ENCODE measurements around the gene ATP11A.

DNA sequence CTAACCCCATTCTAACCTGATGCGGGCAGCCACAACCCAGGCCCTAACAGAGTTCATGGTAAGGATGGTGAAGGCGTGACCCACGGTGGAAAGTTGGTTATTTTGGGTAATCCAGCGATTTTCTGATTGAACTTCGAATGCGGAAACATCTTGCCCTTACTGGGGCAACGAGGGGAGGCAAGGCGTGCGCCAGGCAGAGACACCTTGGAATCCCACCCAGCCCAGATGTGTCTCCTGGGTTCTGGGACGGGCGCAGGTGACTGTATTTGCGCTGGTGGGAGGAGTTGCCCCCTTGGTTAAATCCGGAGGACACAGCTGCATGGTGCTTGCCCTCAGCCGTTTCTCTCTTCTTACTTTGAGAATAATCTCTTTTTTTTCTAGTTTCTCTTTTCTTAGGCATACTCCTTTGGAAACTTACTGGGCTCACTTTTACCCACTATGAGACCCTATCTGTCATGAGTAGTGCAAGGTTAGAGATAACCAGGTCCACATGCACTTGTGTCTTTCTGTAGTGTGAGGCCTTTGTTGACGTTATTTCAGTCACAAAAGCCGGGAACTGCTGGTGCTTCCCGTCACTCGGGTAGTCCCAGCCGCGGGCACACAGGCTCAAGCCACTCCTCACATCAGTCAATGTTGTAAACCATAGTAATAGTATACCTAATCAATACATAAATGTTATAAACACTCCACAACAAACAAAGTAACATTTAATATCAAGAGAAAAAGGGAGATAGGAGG lies 81.5 kb downstream of the ATP11A start:
- TF ChIP-seq GATA3 (IDR thresholded peaks at IDR 0.05; ENCODE audit: low read depth, low read length) (no peak), GATA2 (IDR thresholded peaks at IDR 0.05; ENCODE audit: low read depth, low read length) (no peak)
